VCaP (cell line): ENCODE measurements around the gene ZNF611.

Source experiments
- H3K27ac ChIP-seq: fragments of 450-650 bp; 2 replicates; pipeline ENCODE4 v1.5.1; 2017
- TF ChIP-seq, protein P1 (sequence below): fragments of 450-650 bp; conservative IDR thresholded peaks from 2 replicates; pipeline ENCODE4 v1.5.1; 2017; ENCODE audit warnings: mild to moderate bottlenecking, moderate library complexity

Gene ZNF611

DNA sequence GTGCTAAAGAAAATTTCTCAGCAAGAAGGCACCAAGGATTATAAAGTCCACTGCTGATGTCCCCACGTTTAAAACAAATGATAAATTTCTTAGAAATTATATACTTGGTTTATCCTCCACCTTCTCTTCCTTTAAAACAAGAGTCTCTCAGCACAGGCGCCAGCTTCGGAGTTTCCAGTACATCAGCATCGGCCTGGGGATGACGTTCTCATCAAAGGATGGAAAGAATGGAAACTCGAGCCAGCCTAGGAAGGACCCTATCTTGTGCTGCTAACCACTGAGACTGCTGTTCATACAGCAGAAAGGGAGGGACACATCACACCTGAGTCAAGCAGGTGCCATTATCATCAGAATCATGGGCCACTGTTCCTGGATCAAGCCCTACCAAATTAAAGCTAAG, 66.9 kb downstream of the ZNF611 start:
- TF ChIP-seq, protein P1, sequence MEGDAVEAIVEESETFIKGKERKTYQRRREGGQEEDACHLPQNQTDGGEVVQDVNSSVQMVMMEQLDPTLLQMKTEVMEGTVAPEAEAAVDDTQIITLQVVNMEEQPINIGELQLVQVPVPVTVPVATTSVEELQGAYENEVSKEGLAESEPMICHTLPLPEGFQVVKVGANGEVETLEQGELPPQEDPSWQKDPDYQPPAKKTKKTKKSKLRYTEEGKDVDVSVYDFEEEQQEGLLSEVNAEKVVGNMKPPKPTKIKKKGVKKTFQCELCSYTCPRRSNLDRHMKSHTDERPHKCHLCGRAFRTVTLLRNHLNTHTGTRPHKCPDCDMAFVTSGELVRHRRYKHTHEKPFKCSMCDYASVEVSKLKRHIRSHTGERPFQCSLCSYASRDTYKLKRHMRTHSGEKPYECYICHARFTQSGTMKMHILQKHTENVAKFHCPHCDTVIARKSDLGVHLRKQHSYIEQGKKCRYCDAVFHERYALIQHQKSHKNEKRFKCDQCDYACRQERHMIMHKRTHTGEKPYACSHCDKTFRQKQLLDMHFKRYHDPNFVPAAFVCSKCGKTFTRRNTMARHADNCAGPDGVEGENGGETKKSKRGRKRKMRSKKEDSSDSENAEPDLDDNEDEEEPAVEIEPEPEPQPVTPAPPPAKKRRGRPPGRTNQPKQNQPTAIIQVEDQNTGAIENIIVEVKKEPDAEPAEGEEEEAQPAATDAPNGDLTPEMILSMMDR = no peak

DNA sequence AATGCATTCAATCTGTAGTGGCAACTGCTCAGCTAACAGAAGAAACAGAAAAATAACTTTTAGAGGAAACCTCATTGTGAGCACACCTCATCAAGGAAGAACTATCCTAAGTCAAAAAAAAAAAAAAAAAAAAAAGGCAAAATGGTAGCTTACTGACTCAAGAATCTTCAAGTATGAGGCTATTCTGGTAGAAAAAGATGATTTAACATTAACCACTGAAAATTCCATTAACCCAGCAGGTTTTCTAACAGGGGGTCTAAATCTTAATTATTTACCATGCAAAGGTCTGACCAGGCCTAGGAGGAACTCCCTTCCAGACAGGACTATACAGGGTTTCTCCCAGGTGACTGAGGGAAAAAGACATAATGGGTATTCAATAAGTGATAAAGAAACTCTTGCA, 68.3 kb downstream of the ZNF611 start:
- H3K27ac ChIP-seq = no peak overlapping the region
- TF ChIP-seq, protein P1 = no peak

More for the DNA sequence above, 66.9 kb downstream of the ZNF611 start:
- no peak overlapping the region; the same call in 1 of the 2 replicates for H3K27ac ChIP-seq

GRCh38 chr19:52665529-52665928, 69.3 kb downstream of the ZNF611 start:
- peak overlapping the region; percentile 80; the same call in 1 of the 2 replicates for H3K27ac ChIP-seq
- TF ChIP-seq, protein P1 = no peak

DNA sequence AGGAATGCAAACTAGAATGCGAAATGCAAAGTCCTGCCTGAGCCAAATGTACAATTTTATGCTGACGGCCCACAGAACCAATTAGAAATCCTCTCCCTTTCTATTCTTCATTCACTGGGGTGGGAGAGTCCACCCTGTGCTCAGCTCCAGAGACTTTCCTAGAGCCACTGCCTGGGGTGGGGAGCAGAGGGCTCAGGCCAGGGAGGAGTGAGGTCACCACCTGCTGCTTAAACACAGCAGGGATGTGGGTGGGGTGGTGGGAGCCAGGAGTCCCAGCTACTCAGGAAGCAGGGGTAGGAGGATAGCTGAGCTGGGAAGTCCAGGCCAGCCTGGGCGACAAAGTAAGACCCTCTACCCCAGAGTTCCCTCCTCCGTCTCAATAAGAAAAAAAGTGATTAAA, 69.8 kb downstream of the ZNF611 start:
- TF ChIP-seq, protein P1 = no peak
- peak overlapping the region; percentile 80 for H3K27ac ChIP-seq

DNA sequence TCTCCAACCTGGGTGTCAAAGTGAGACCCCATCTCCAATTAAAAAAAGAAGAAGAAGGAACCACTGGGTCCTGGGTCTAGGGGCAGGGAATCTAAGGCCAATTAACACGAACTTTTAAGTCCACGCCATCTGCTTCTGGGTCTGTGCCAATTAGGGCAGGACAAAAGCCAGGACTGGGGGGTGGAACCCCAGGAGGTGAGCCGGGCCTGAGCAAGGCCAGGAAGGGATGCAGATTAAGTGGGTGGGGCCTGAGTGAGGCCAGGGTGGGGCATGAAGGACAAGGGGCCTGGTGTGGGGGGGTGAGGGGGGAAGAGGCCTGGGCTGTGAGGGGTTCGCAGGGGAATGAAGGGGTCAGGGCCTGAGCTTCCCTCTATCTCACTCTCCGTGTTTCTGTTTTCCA, 70.4 kb downstream of the ZNF611 start:
- TF ChIP-seq, protein P1 = no peak
- H3K27ac ChIP-seq = peak overlapping the region; percentile 80

- peak overlapping the region; percentile 80 for H3K27ac ChIP-seq
- TF ChIP-seq, protein P1 = no peak
These were observed 72.2 kb downstream of the ZNF611 start for GRCh38 chr19:52662631-52663030.

- H3K27ac ChIP-seq = no peak overlapping the region
- TF ChIP-seq, protein P1 = no peak
These were observed 73.9 kb downstream of the ZNF611 start for GRCh38 chr19:52660981-52661380.

DNA sequence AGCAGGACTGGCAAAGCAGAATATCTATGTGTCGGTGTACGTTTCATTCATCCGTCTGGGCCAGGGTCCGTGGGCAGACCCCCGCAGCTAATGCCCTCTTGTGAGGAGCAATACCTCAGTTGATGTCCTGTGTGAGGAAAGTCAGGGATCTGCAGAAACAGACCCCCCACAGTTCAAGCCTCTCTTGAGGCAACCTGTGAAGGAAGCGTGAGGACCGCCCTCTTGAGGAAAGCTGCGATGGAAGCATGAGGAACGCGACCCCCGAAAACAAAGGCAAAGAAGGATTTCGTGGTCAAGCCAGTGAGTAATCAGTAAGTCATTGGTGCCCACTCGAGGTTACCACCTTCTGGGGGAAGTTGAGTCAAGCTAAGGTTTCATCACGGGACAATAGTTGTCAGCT, 75.8 kb downstream of the ZNF611 start:
- H3K27ac ChIP-seq = no peak overlapping the region
- TF ChIP-seq, protein P1 = no peak
